Loucy (cell line): Measurements from ENCODE around the gene MYO5C.

Source experiments
- H2AFZ ChIP-seq: fragments of 200-600 bp; sonication (generic); 2 replicates; pipeline ENCODE4 v1.6.0; 2016; ENCODE audit warnings: antibody characterized with exemption, mild to moderate bottlenecking, low read length, moderate library complexity
- H3F3A ChIP-seq: fragments of 200-600 bp; 2 replicates; pipeline ENCODE4 v1.6.0; 2016; ENCODE audit warnings: antibody characterized with exemption, low read depth, mild to moderate bottlenecking
- H3K27me3 ChIP-seq: fragments of 200-600 bp; sonication (generic); 2 replicates; pipeline ENCODE4 v1.6.1; 2014; ENCODE audit warnings: low read length, mild to moderate bottlenecking; ENCODE audit not compliant: insufficient read depth, poor library complexity, severe bottlenecking
- H3K36me3 ChIP-seq: fragments of 200-600 bp; sonication (generic); 2 replicates; pipeline ENCODE4 v1.6.1; 2016; ENCODE audit warnings: low read length; ENCODE audit not compliant: insufficient read depth
- H3K4me1 ChIP-seq: fragments of 200-600 bp; sonication (generic); 2 replicates; pipeline ENCODE4 v1.5.1; 2014; ENCODE audit warnings: low read length, mild to moderate bottlenecking; ENCODE audit not compliant: insufficient read depth, poor library complexity, severe bottlenecking
- H3K4me2 ChIP-seq: fragments of 200-600 bp; sonication (generic); 2 replicates; pipeline ENCODE4 v1.6.0; 2014; ENCODE audit warnings: antibody characterized with exemption, low read length, low read depth, mild to moderate bottlenecking; ENCODE audit not compliant: poor library complexity, severe bottlenecking
- H3K4me3 ChIP-seq: fragments of 200-600 bp; sonication (generic); 2 replicates; pipeline ENCODE4 v1.5.1; 2014; ENCODE audit warnings: low read length, mild to moderate bottlenecking, mixed read lengths; ENCODE audit not compliant: poor library complexity, severe bottlenecking
- H3K79me2 ChIP-seq: fragments of 200-600 bp; sonication (generic); 2 replicates; pipeline ENCODE4 v1.6.1; 2014; ENCODE audit warnings: low read length; ENCODE audit not compliant: insufficient read depth
- H3K9ac ChIP-seq: fragments of 200-600 bp; sonication (generic); 2 replicates; pipeline ENCODE4 v1.6.0; 2014; ENCODE audit warnings: mild to moderate bottlenecking, low read depth, low read length, moderate library complexity; ENCODE audit not compliant: poor library complexity, severe bottlenecking
- H3K9me2 ChIP-seq: fragments of 200-600 bp; sonication (generic); replicated peaks from 2 replicates; pipeline ENCODE4 v1.6.1; 2016; ENCODE audit warnings: low read depth, low read length, mixed read lengths
- H3K9me3 ChIP-seq: fragments of 200-600 bp; sonication (generic); 2 replicates; pipeline ENCODE4 v1.6.1; 2014; ENCODE audit warnings: mild to moderate bottlenecking, antibody characterized with exemption, low read length, low read depth; ENCODE audit not compliant: insufficient read depth
- H4K20me1 ChIP-seq: fragments of 200-600 bp; sonication (generic); 2 replicates; pipeline ENCODE4 v1.6.0; 2014; ENCODE audit warnings: antibody characterized with exemption, low read length, mild to moderate bottlenecking; ENCODE audit not compliant: insufficient read depth, poor library complexity, severe bottlenecking
- CTCF ChIP-seq: fragments of 200-600 bp; sonication (generic); conservative IDR thresholded peaks from 2 replicates; pipeline ENCODE4 v1.5.1; 2014; ENCODE audit warnings: mild to moderate bottlenecking, antibody characterized with exemption, low read length
- EZH2phosphoT487 ChIP-seq: fragments of 200-600 bp; IDR thresholded peaks from 2 replicates; pipeline ENCODE4 v1.6.1; 2018; ENCODE audit warnings: antibody characterized with exemption, mild to moderate bottlenecking, moderate library complexity, borderline replicate concordance

MYO5C gene

GRCh38 chr15:52218371-52218770 lies 77.2 kb downstream of the MYO5C start:
- H3K36me3 ChIP-seq = no peaks in the 10 kb centered on the region

GRCh38 chr15:52217186-52217585 lies 78.4 kb downstream of the MYO5C start:
- no peaks in the 10 kb centered on the region for H3K9me2 ChIP-seq
- H3K79me2 ChIP-seq = peaks cover 14% of the 10 kb centered on the region
- no peak overlapping the region for H3K9ac ChIP-seq
- H3K4me1 ChIP-seq = peaks cover 32% of the 10 kb centered on the region
- no peak overlapping the region for H3K4me2 ChIP-seq
- no peaks in the 10 kb centered on the region for H3K9me3 ChIP-seq
- no peaks in the 10 kb centered on the region for H4K20me1 ChIP-seq
- no peak overlapping the region for H3K4me3 ChIP-seq
- H3K36me3 ChIP-seq = no peaks in the 10 kb centered on the region
- H3F3A ChIP-seq = peaks cover 6% of the 10 kb centered on the region; the same call in 1 of the 2 replicates
- TF ChIP-seq CTCF (peak; percentile 74), EZH2phosphoT487 (no peak)
- no peaks in the 10 kb centered on the region for H3K27me3 ChIP-seq
- no peak overlapping the region for H2AFZ ChIP-seq

More at GRCh38 chr15:52218371-52218770, 77.2 kb downstream of the MYO5C start:
- TF ChIP-seq EZH2phosphoT487 = no peak
- TF ChIP-seq CTCF = no peak
- Histone ChIP-seq H3K79me2 (peaks cover 26% of the 10 kb centered on the region), H3K27me3 (no peaks in the 10 kb centered on the region), H2AFZ (no peak overlapping the region), H3K9me2 (no peaks in the 10 kb centered on the region), H3K9me3 (no peaks in the 10 kb centered on the region), H3F3A (peaks cover 6% of the 10 kb centered on the region; the same call in 1 of the 2 replicates), H4K20me1 (no peaks in the 10 kb centered on the region), H3K9ac (no peak overlapping the region), H3K4me2 (no peak overlapping the region), H3K4me3 (no peak overlapping the region), H3K4me1 (peaks cover 42% of the 10 kb centered on the region)

- Histone ChIP-seq H3K36me3 (no peaks in the 10 kb centered on the region), H3K4me2 (no peak overlapping the region)
- TF ChIP-seq CTCF = no peak
- no peak for TF ChIP-seq EZH2phosphoT487
Measured at GRCh38 chr15:52214553-52214952, 81.1 kb downstream of the MYO5C start.

More at GRCh38 chr15:52214553-52214952, 81.1 kb downstream of the MYO5C start:
- no peaks in the 10 kb centered on the region for H4K20me1 ChIP-seq
- no peaks in the 10 kb centered on the region for H3F3A ChIP-seq
- H3K9ac ChIP-seq = no peak overlapping the region
- no peaks in the 10 kb centered on the region for H3K9me3 ChIP-seq
- peaks cover 11% of the 10 kb centered on the region for H3K4me1 ChIP-seq
- no peaks in the 10 kb centered on the region for H3K9me2 ChIP-seq
- H2AFZ ChIP-seq = no peak overlapping the region
- H3K4me3 ChIP-seq = no peak overlapping the region
- H3K79me2 ChIP-seq = no peaks in the 10 kb centered on the region
- H3K27me3 ChIP-seq = no peaks in the 10 kb centered on the region
